ENCODE measurements around the gene EIF4G3. TPM values are rescaled to one million over a fixed set of nuclear protein-coding genes. Genes with fewer than 3 reads are reported as not detected.

Gene EIF4G3
- total and polyA plus RNA-seq, 2 of the 8 experiments (the other 6 are each of a cell fraction or from before 2014, with no cell fraction given), result 47.5 to 66.6 TPM

GRCh38 chr1:21000245-21000594 lies 176.5 kb downstream of the EIF4G3 start:
- H2BK20ac ChIP-seq (ENCODE audit: low read length), result no peak overlapping the region
- no peak overlapping the region for H3K27ac ChIP-seq (ENCODE audit: low read depth, low read length)
- H2AFZ ChIP-seq (ENCODE audit: low read length), result no peak overlapping the region
- no peak overlapping the region for H3K14ac ChIP-seq (ENCODE audit: insufficient read length)
- no peaks in the 10 kb centered on the region for H3K36me3 ChIP-seq (ENCODE audit: control insufficient read depth in 2 of 4, insufficient read depth in 4 of 4, low read length in 3 of 4)
- DNase-seq (ENCODE audit: low read depth in 1 of 2, low spot score in 2 of 2) (no peak), FAIRE-seq (no peak)
- H3K4ac ChIP-seq (replicated peaks; ENCODE audit: insufficient read length, low read depth, low read length), result no peak overlapping the region
- H3K18ac ChIP-seq (ENCODE audit: extremely low read depth, low read length), result no peak overlapping the region
- no peak overlapping the region for H3K23ac ChIP-seq (ENCODE audit: insufficient read length)
- H4K91ac ChIP-seq (replicated peaks; ENCODE audit: insufficient read length, low read length), result no peak overlapping the region
- no peak overlapping the region for H4K8ac ChIP-seq (ENCODE audit: extremely low read depth, insufficient read depth, low read length)
- 86% methylated on average over 2 of the region's 2 CpGs; no CpG with 5 or more reads in 1 of the 2 experiments for WGBS, 2 experiments (ENCODE audit: extremely low coverage in 1 of 2, insufficient coverage in 1 of 2, insufficient read length in 1 of 2, insufficient replicate concordance in 2 of 2, low coverage in 1 of 2, low lambda C conversion rate in 2 of 2, missing lambda C conversion rate in 1 of 2)
- ChIA-PET CTCF (ENCODE audit: partially characterized antibody) (no interaction called here), POLR2A (ENCODE audit: partially characterized antibody) (no interaction called here)
- H4K5ac ChIP-seq (ENCODE audit: insufficient read length, low read depth, low read length), result no peak overlapping the region
- no peak overlapping the region for H3K56ac ChIP-seq (replicated peaks; ENCODE audit: insufficient read length, low read depth, low read length)
- H3K9ac ChIP-seq (replicated peaks in 1 of 4; ENCODE audit: extremely low read depth in 1 of 4, low read depth in 3 of 4, low read length in 3 of 4), result no peak overlapping the region
- no peaks in the 10 kb centered on the region for H3K9me3 ChIP-seq (ENCODE audit: insufficient read depth in 2 of 2, low read depth in 1 of 2, low read length in 1 of 2)
- peaks cover 0 to 11% of the 10 kb centered on the region in 2 experiments; a peak in 2 of 4 replicates for H3K79me2 ChIP-seq (ENCODE audit: control insufficient read depth in 1 of 2, insufficient read depth in 2 of 2, low read length in 2 of 2)
- H3K79me1 ChIP-seq (ENCODE audit: low read depth, low read length), result no peaks in the 10 kb centered on the region
- H4K20me1 ChIP-seq (replicated peaks in 1 of 2; ENCODE audit: control insufficient read depth in 1 of 2, insufficient read depth in 2 of 2, low read length in 2 of 2), result peaks cover 0 to 2% of the 10 kb centered on the region in 2 experiments
- H3K4me2 ChIP-seq (ENCODE audit: insufficient read depth in 1 of 2, low read depth in 2 of 2, low read length in 2 of 2), result no peak overlapping the region
- TF ChIP-seq GABPA (IDR thresholded peaks at IDR 0.05; ENCODE audit: borderline replicate concordance, insufficient read depth, low read length) (no peak), EZH2 (IDR thresholded peaks at IDR 0.05; ENCODE audit: low read depth, low read length, severe bottlenecking) (no peak), PHF8 (conservative IDR thresholded peaks at IDR 0.05; ENCODE audit: low read depth, low read length) (no peak)
- H2BK120ac ChIP-seq (replicated peaks; ENCODE audit: low read depth, low read length), result no peak overlapping the region
- no peaks in the 10 kb centered on the region for H3K27me3 ChIP-seq (replicated peaks in 1 of 4; ENCODE audit: control insufficient read depth in 3 of 4, extremely low read depth in 1 of 4, insufficient read depth in 3 of 4, low read length in 3 of 4)
- H2BK15ac ChIP-seq (ENCODE audit: low read length), result no peak overlapping the region
- H3K4me1 ChIP-seq (replicated peaks in 1 of 4; ENCODE audit: control insufficient read depth in 3 of 4, insufficient read depth in 4 of 4, low read length in 3 of 4), result no peaks in the 10 kb centered on the region; a peak in 1 of 7 replicates
- no peak overlapping the region for H2BK12ac ChIP-seq (ENCODE audit: low read depth, low read length)
- H3K4me3 ChIP-seq (ENCODE audit: extremely low read depth in 1 of 4, insufficient read depth in 2 of 4, low read depth in 3 of 4, low read length in 4 of 4), result no peak overlapping the region
- H2AK5ac ChIP-seq (ENCODE audit: low read depth, low read length), result no peak overlapping the region
- H3K23me2 ChIP-seq (ENCODE audit: low read depth, low read length), result no peaks in the 10 kb centered on the region
- H2BK5ac ChIP-seq (ENCODE audit: low read depth, low read length), result no peak overlapping the region
